Kidney epithelial cell (primary cell): ENCODE results near the gene KLK5. TPM values are rescaled to one million over a fixed set of nuclear protein-coding genes. Genes with fewer than 3 reads are reported as not detected.

ENCODE experiments used
- DNase-seq: peaks from one replicate; pipeline ENCODE4 v3.0.0-alpha.2; 2010; ENCODE audit warnings: low read depth
- H3K27me3 ChIP-seq: 2 replicates; pipeline ENCODE4 v1.6.0; 2011; ENCODE audit warnings: low read length; ENCODE audit not compliant: control insufficient read depth, insufficient read depth
- H3K36me3 ChIP-seq: 2 replicates; pipeline ENCODE4 v1.5.1; 2011; ENCODE audit warnings: low read length; ENCODE audit not compliant: control insufficient read depth, insufficient read depth
- H3K4me3 ChIP-seq: 2 replicates; pipeline ENCODE4 v1.5.1; 2011; ENCODE audit warnings: low read depth, mild to moderate bottlenecking, control low read depth, low read length
- CTCF ChIP-seq: IDR thresholded peaks from 2 replicates; pipeline ENCODE4 v1.5.1; 2011; ENCODE audit warnings: mild to moderate bottlenecking, moderate library complexity, low read length, control low read depth, inconsistent platforms; ENCODE audit not compliant: insufficient read depth, poor library complexity, severe bottlenecking
- total RNA-seq: library from RNA; depleted of rRNA; stranded (reverse); fragments of >200 nt; gene quantifications from 2 replicates; pipeline ENCODE4 v1.2.3, GENCODE V29; 2015

Gene KLK5
- total RNA-seq, 1 donor from 2014 or later, result 11.3 TPM

GRCh38 chr19:50967929-50968715, 15.3 kb upstream of the KLK5 start:
- no peaks in the 10 kb centered on the region for H3K27me3 ChIP-seq
- no peak for DNase-seq
- H3K4me3 ChIP-seq, result peak overlapping the region; percentile 13
- no peak for TF ChIP-seq CTCF
- no peaks in the 10 kb centered on the region for H3K36me3 ChIP-seq

- no peak for TF ChIP-seq CTCF
- no peak for DNase-seq
- H3K4me3 ChIP-seq, result no peak overlapping the region
- H3K27me3 ChIP-seq, result no peaks in the 10 kb centered on the region
- no peaks in the 10 kb centered on the region for H3K36me3 ChIP-seq
Measured at GRCh38 chr19:50964266-50964665, 11.4 kb upstream of the KLK5 start.

GRCh38 chr19:50963381-50963780, 10.5 kb upstream of the KLK5 start:
- no peak for TF ChIP-seq CTCF
- Histone ChIP-seq H3K4me3 (no peak overlapping the region), H3K27me3 (no peaks in the 10 kb centered on the region), H3K36me3 (no peaks in the 10 kb centered on the region)
- DNase-seq, result no peak

GRCh38 chr19:50962245-50962644, 9.4 kb upstream of the KLK5 start:
- no peaks in the 10 kb centered on the region for H3K27me3 ChIP-seq
- H3K36me3 ChIP-seq, result no peaks in the 10 kb centered on the region
- TF ChIP-seq CTCF, result no peak
- H3K4me3 ChIP-seq, result no peak overlapping the region
- no peak for DNase-seq

- DNase-seq, result no peak
- H3K4me3 ChIP-seq, result no peak overlapping the region
- TF ChIP-seq CTCF, result no peak
- no peaks in the 10 kb centered on the region for H3K27me3 ChIP-seq
- no peaks in the 10 kb centered on the region for H3K36me3 ChIP-seq
Measured at GRCh38 chr19:50959731-50960500, 7.1 kb upstream of the KLK5 start.
